Activated T-cell treated with anti-CD3 and anti-CD28 coated beads for 4 hours (primary cell): ENCODE results near the gene THAP11.
"Not testable (repeated sequence)": the region's sequence is repeated elsewhere in the genome, so short reads cannot be mapped to it uniquely, and the experiment has no call there.

Source experiments
- DNase-seq: peaks from one replicate; pipeline ENCODE4 v3.0.0-alpha.2; 2020

Gene THAP11

GRCh38 chr16:67837811-67838210 lies 4.3 kb upstream of the THAP11 start:
- no peak for DNase-seq

- DNase-seq = no peak
Measured at GRCh38 chr16:67841198-67841815, 813 bp upstream of the THAP11 start.

- peak; percentile 36 for DNase-seq
Measured at GRCh38 chr16:67842509-67843342, 606 bp downstream of the THAP11 start.

GRCh38 chr16:67843343-67843765 lies 1.2 kb downstream of the THAP11 start:
- no peak for DNase-seq

- no peak for DNase-seq
Measured at GRCh38 chr16:67844497-67844896, 2.4 kb downstream of the THAP11 start.

- DNase-seq = no peak
Measured at GRCh38 chr16:67845291-67846062, 3.4 kb downstream of the THAP11 start.

GRCh38 chr16:67846063-67846319 lies 3.9 kb downstream of the THAP11 start:
- no peak for DNase-seq

- peak; percentile 94 for DNase-seq
Measured at GRCh38 chr16:67846320-67847063, 4.4 kb downstream of the THAP11 start, which contains the start of gene NUTF2. Gene NUTF2 (plus strand): TSS chr16:67846933. CDS start chr16:67865131, 18,198 bp downstream.

GRCh38 chr16:67847064-67847861 lies 5.1 kb downstream of the THAP11 start, which contains the start of gene CENPT:
Gene CENPT (minus strand): TSS chr16:67847693. CDS start chr16:67833859, 13,834 bp downstream.
- no peak for DNase-seq

GRCh38 chr16:67848118-67848517 lies 6.0 kb downstream of the THAP11 start:
- no peak for DNase-seq

- no peak for DNase-seq
Measured at GRCh38 chr16:67853670-67854069, 11.6 kb downstream of the THAP11 start.

GRCh38 chr16:67855789-67856188 lies 13.7 kb downstream of the THAP11 start:
- no peak for DNase-seq

GRCh38 chr16:67856927-67857546 lies 14.9 kb downstream of the THAP11 start:
- DNase-seq = no peak

- DNase-seq = no peak
Measured at GRCh38 chr16:67857547-67858233, 15.6 kb downstream of the THAP11 start.

GRCh38 chr16:67858500-67858899 lies 16.4 kb downstream of the THAP11 start:
- DNase-seq = no peak

GRCh38 chr16:67860589-67861398 lies 18.7 kb downstream of the THAP11 start:
- no peak for DNase-seq

- DNase-seq = no peak
Measured at GRCh38 chr16:67861877-67862276, 19.8 kb downstream of the THAP11 start.

- DNase-seq = no peak
Measured at GRCh38 chr16:67862623-67863583, 20.8 kb downstream of the THAP11 start.

GRCh38 chr16:67864044-67864443 lies 21.9 kb downstream of the THAP11 start:
- DNase-seq = not testable (repeated sequence)
